AG09309 (cell line): ENCODE results near the gene USP49.

ENCODE experiments used
- DNase-seq: peaks from one replicate; pipeline ENCODE4 v3.0.0-alpha.2; 2010; ENCODE audit warnings: low read depth
- H3K4me3 ChIP-seq: 2 replicates; pipeline ENCODE4 v1.5.1; 2011; ENCODE audit warnings: mild to moderate bottlenecking, low read depth, low read length, moderate library complexity; ENCODE audit not compliant: control insufficient read depth
- CTCF ChIP-seq: IDR thresholded peaks from 2 replicates; pipeline ENCODE4 v1.5.1; 2011; ENCODE audit warnings: mild to moderate bottlenecking, low read depth, low read length, inconsistent platforms; ENCODE audit not compliant: insufficient read depth, control insufficient read depth; ENCODE audit errors: missing control alignments

Gene USP49

GRCh38 chr6:41850861-41851260 is 44.3 kb downstream of the USP49 start:
- no peak for DNase-seq
- TF ChIP-seq CTCF: no peak
- no peak overlapping the region for H3K4me3 ChIP-seq

GRCh38 chr6:41846666-41847237 is 48.4 kb downstream of the USP49 start:
- peak; percentile 88 for TF ChIP-seq CTCF
- DNase-seq: peak; percentile 79
- no peak overlapping the region for H3K4me3 ChIP-seq

- DNase-seq: no peak
- no peak overlapping the region for H3K4me3 ChIP-seq
- TF ChIP-seq CTCF: no peak
Observed at GRCh38 chr6:41843178-41843577, 52.0 kb downstream of the USP49 start.

- H3K4me3 ChIP-seq: no peak overlapping the region
- no peak for DNase-seq
- no peak for TF ChIP-seq CTCF
Observed at GRCh38 chr6:41840326-41840725, 54.8 kb downstream of the USP49 start.

GRCh38 chr6:41836660-41837052 is 58.5 kb downstream of the USP49 start:
- no peak overlapping the region for H3K4me3 ChIP-seq
- no peak for TF ChIP-seq CTCF

GRCh38 chr6:41836022-41836659 is 59.0 kb downstream of the USP49 start:
- DNase-seq: no peak
- TF ChIP-seq CTCF: no peak

More at GRCh38 chr6:41836660-41837052, 58.5 kb downstream of the USP49 start:
- no peak for DNase-seq

More at GRCh38 chr6:41836022-41836659, 59.0 kb downstream of the USP49 start:
- H3K4me3 ChIP-seq: no peak overlapping the region
